Transverse colon (tissue), 4 donors: ENCODE data around the gene SYCP2. TPM values are rescaled to one million over a fixed set of nuclear protein-coding genes. Genes with fewer than 3 reads are reported as not detected.

ENCODE experiments used
- DNase-seq: peaks from one replicate; pipeline ENCODE4 v3.0.0-alpha.2; 2019
- H3K27ac ChIP-seq, 4 donors: fragments of 200-600 bp; sonication (generic); 2 replicates each; pipeline ENCODE4 v1.5.1; 2016 to 2018; ENCODE audit warnings: inconsistent platforms in 4 of 4
- H3K27me3 ChIP-seq: fragments of 200-600 bp; sonication (generic); 2 replicates; pipeline ENCODE4 v1.5.1; 2017; ENCODE audit warnings: inconsistent platforms
- H3K36me3 ChIP-seq, 4 donors: fragments of 200-600 bp; sonication (generic); 2 replicates each; pipeline ENCODE4 v1.5.1; 2017 to 2019; ENCODE audit warnings: inconsistent platforms in 4 of 4
- H3K4me1 ChIP-seq, 4 donors: fragments of 200-600 bp; sonication (generic); 2 replicates each; pipeline ENCODE4 v1.5.1; 2017 to 2020; ENCODE audit warnings: inconsistent platforms in 4 of 4
- H3K4me3 ChIP-seq, 4 donors: fragments of 200-600 bp; sonication (generic); 1 replicate in 1 of 4; 2 replicates in 3 of 4; pipeline versions ENCODE4 v1.5.1 to v1.6.1; 2017 to 2019; ENCODE audit warnings: inconsistent platforms in 4 of 4
- H3K9me3 ChIP-seq, 2 donors: fragments of 200-600 bp; sonication (generic); 2 replicates each; pipeline ENCODE4 v1.5.1; 2017 to 2019; ENCODE audit warnings: inconsistent platforms in 2 of 2
- EP300 ChIP-seq: sonication (generic); formaldehyde crosslinking; IDR thresholded peaks from one replicate; pipeline ENCODE4 v1.6.1; 2017; ENCODE audit warnings: antibody characterized with exemption, low read depth
- POLR2A ChIP-seq: fragments of 450-650 bp; IDR thresholded peaks from one replicate; pipeline ENCODE4 v1.6.1; 2016; ENCODE audit warnings: antibody characterized with exemption, mild to moderate bottlenecking, moderate library complexity
- POLR2AphosphoS5 ChIP-seq, 3 donors: sonication (generic); formaldehyde crosslinking; IDR thresholded peaks; one replicate each; pipeline ENCODE4 v1.6.1; 2016; ENCODE audit warnings: antibody characterized with exemption in 3 of 3
- WGBS, 2 donors: methylation state at CpG; one replicate each; pipeline ENCODE4 v1.1.5; 2018; ENCODE audit warnings: low coverage in 1 of 2; 5-methylcytosine and 5-hydroxymethylcytosine counted together
- in situ Hi-C, 4 donors: fragments of 200-750 bp; cut with MboI; loops; one replicate each; pipeline versions ENCODE4 v1.15.0 to v1.15.1; 2017; ENCODE audit warnings: low sequenced_read_pairs in 3 of 4, low pct_ligation_motif_present in 1 of 4, low pct_unique_long_range_greater_than_20kb in 1 of 4
- intact Hi-C: fragments of 100-400 bp; cut with DNase I; formaldehyde crosslinking; loops from one replicate; pipeline ENCODE4 v1.15.1; 2023; ENCODE audit warnings: low total_unique reads
- total RNA-seq, 4 donors: library from RNA; depleted of rRNA; stranded (reverse); fragments of >200 nt; gene quantifications; one replicate each; pipeline ENCODE4 v1.1.0, GENCODE V29; 2016
- TF ChIP-seq, protein P1 (sequence below), 5 experiments: fragments of 200-600 bp in 3 of 5; fragments of 450-650 bp in 2 of 5; sonication (generic) in 3 of 5; IDR thresholded peaks; 1 replicate in 2 of 5; 2 replicates in 3 of 5; pipeline ENCODE4 v1.5.1; 2016 to 2017; ENCODE audit warnings: antibody characterized with exemption in 5 of 5, inconsistent platforms in 3 of 5, mild to moderate bottlenecking in 2 of 5, moderate library complexity in 1 of 5

Gene SYCP2
- total RNA-seq, 4 donors from 2014 or later = 0.82 to 1.1 TPM; not detected in 2

DNA sequence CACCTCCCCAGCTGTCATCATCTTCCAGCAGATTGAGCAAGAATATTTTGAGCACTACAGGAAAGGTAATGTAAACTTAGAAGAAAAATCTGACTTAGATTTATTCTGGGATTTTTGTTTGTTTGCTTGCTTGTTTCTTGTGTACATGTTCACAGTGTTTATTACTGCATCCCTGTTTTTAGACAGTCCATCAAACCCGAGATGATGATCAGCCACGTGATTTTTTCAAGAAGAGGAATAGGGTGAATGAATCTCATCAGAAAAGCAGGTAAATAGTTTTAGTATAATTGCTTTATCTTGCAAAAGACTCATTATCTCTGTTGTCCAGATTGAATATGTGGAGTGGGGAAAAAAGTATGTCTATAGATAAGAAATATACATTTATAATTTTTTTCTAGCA, 8.8 kb upstream of the SYCP2 start:
- in situ Hi-C loops = no loop called here
- Histone ChIP-seq H3K36me3 (peaks cover 0 to 26% (median 9%) of the 10 kb centered on the region in 4 donors), H3K27ac (peak overlapping the region in 2 of 4 donors; percentile 98 to 99), H3K4me3 (no peak overlapping the region), H3K9me3 (no peaks in the 10 kb centered on the region), H3K27me3 (no peaks in the 10 kb centered on the region), H3K4me1 (peaks cover 28 to 37% (median 29%) of the 10 kb centered on the region in 4 donors)
- intact Hi-C loops = no loop called here
- 78 to 82% methylated on average over 2 of the region's 2 CpGs for WGBS, 2 donors
- DNase-seq = no peak
- TF ChIP-seq EP300 = no peak
- TF ChIP-seq POLR2AphosphoS5 (IDR thresholded peaks at IDR 0.05) = no peak
- no peak for TF ChIP-seq POLR2A
- TF ChIP-seq, protein P1, sequence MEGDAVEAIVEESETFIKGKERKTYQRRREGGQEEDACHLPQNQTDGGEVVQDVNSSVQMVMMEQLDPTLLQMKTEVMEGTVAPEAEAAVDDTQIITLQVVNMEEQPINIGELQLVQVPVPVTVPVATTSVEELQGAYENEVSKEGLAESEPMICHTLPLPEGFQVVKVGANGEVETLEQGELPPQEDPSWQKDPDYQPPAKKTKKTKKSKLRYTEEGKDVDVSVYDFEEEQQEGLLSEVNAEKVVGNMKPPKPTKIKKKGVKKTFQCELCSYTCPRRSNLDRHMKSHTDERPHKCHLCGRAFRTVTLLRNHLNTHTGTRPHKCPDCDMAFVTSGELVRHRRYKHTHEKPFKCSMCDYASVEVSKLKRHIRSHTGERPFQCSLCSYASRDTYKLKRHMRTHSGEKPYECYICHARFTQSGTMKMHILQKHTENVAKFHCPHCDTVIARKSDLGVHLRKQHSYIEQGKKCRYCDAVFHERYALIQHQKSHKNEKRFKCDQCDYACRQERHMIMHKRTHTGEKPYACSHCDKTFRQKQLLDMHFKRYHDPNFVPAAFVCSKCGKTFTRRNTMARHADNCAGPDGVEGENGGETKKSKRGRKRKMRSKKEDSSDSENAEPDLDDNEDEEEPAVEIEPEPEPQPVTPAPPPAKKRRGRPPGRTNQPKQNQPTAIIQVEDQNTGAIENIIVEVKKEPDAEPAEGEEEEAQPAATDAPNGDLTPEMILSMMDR (IDR thresholded peaks at IDR 0.05) = no peak

DNA sequence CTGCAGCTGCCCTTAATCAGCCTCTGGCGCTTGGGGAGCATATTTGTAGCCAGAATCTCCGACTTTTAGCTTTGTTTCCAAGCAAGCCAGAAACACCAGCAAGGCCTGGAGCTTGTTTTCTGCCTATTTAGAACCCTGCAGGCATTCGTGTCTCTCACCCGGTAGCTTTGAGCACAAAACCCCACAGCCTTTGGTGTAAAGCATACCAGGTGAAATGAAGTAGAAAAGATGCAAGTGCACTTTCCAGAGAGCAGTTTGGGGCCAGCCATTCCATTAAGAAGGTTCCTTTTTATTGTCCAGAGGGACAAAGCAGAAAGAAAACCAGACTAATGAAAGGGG, 7.5 kb upstream of the SYCP2 start:
- DNase-seq = no peak
- H3K4me1 ChIP-seq = peaks cover 28 to 46% (median 29%) of the 10 kb centered on the region in 4 donors

DNA sequence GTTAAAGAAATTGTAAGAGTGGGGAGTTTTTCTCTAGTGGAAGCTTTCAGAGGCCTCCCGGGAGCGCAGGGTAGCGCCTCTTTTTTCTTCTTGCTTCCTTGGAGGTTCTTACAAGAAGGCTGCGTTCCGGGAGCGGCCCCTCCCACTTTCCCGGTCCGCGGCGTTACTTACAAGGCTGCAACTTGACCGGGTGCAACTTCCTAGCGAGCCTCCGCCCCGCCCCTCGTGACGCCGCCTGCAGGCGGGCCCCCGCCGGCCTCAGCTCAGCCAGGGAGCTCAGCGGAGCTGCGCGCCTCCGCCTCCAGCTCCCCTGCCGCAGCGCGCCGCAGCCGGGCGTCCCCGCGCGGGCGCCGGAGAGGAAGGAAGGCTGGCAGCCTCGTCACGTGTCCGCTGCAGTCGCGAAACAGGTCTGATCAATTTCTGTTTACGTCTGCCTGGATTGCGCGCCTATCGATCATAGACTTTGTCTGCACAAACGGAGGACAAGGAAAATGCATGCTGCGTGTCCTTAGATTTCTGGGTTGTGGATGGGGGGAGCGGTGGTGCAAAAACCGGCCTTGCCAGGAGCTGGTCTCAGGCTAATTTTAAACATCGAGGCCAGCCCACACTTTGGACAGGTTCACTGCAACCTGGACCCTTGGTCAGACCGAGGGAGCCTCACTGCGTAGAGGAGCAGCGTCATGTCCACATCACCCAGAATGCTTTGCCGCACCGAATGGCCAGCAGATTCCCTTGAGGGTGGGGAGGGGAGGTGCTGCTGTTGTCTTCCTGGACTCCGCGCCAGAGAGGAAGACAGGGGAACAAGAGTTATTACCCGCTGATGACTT, 6.9 kb upstream of the SYCP2 start, which contains the start of the genes FAM217B and PPP1R3D:
FAM217B (plus strand) TSS at position 261 of the 827 bp plus-strand sequence. CDS start 3,555 bp downstream, outside the sequence.
PPP1R3D (minus strand) TSS at position 177 of the 827 bp plus-strand sequence. CDS start 374 bp downstream, outside the sequence.
- Histone ChIP-seq H3K27ac (peak within 1 kb of the TSS; percentile 97 to 99 (median 98)), H3K4me1 (peaks cover 28 to 46% (median 29%) of the 10 kb centered on the region in 4 donors), H3K27me3 (no peaks in the 10 kb centered on the region), H3K4me3 (peak within 1 kb of the TSS; percentile 59 to 86 (median 72)), H3K36me3 (peaks cover 0 to 26% (median 9%) of the 10 kb centered on the region in 4 donors), H3K9me3 (no peaks in the 10 kb centered on the region)
- intact Hi-C loops (no loop called here), in situ Hi-C loops (no loop called here)
- TF ChIP-seq POLR2AphosphoS5 (IDR thresholded peaks at IDR 0.05) (peak; percentile 87 to 91 (median 88)), POLR2A (peak; percentile 87), EP300 (no peak)
- TF ChIP-seq, protein P1 (IDR thresholded peaks at IDR 0.05) = peak in 3 of 5 experiments; percentile 12 to 27 (median 25)
- WGBS, 2 donors = 1% methylated on average over 51 of the region's 57 CpGs; no CpG with 5 or more reads in 1 of the 2 donors
- DNase-seq = peak; percentile 99

More for the DNA sequence above, 7.5 kb upstream of the SYCP2 start:
- Histone ChIP-seq H3K27me3 (no peaks in the 10 kb centered on the region), H3K36me3 (peaks cover 0 to 26% (median 9%) of the 10 kb centered on the region in 4 donors), H3K9me3 (no peaks in the 10 kb centered on the region), H3K27ac (peak overlapping the region; percentile 97 to 99 (median 98)), H3K4me3 (peak overlapping the region; percentile 32 to 74 (median 65))
- intact Hi-C loops = no loop called here
- in situ Hi-C loops = no loop called here
- 0% methylated on average over 4 of the region's 4 CpGs; no CpG with 5 or more reads in 1 of the 2 donors for WGBS, 2 donors
- TF ChIP-seq POLR2A (no peak), POLR2AphosphoS5 (IDR thresholded peaks at IDR 0.05) (no peak), EP300 (no peak)
- TF ChIP-seq, protein P1 (IDR thresholded peaks at IDR 0.05) = no peak

DNA sequence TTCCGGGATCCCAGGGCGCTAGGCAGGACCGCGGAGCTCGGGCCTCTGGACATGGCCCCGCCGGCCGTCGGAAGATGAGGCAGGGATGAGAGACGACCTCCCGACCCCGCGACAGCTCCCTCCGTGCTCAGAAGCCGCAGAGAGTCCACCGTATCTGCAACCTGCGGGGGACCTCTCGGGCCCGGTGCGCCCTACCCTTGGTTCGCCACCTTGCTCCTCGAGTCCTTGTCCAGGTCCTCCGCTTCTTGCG, 6.4 kb upstream of the SYCP2 start:
- H3K36me3 ChIP-seq = peaks cover 0 to 24% (median 9%) of the 10 kb centered on the region in 4 donors
- no peaks in the 10 kb centered on the region for H3K27me3 ChIP-seq
- no peaks in the 10 kb centered on the region for H3K9me3 ChIP-seq
- peak; percentile 46 for DNase-seq
- TF ChIP-seq POLR2A = no peak
- no peak for TF ChIP-seq POLR2AphosphoS5 (IDR thresholded peaks at IDR 0.05)
- no peak for TF ChIP-seq EP300
- TF ChIP-seq, protein P1 (IDR thresholded peaks at IDR 0.05) = no peak
- WGBS, 2 donors = 0% methylated on average over 13 of the region's 24 CpGs; no CpG with 5 or more reads in 1 of the 2 donors
- H3K4me3 ChIP-seq = peak overlapping the region; percentile 59 to 86 (median 72)
- in situ Hi-C loops = no loop called here
- peaks cover 28 to 46% (median 29%) of the 10 kb centered on the region in 4 donors for H3K4me1 ChIP-seq
- intact Hi-C loops = no loop called here
- peak overlapping the region; percentile 97 to 99 (median 98) for H3K27ac ChIP-seq
